HepG2 (cell line): ENCODE results near the gene DNAJC5. TPM values are rescaled to one million over a fixed set of nuclear protein-coding genes. Genes with fewer than 3 reads are reported as not detected.
A peak's percentile ranks its signal among the peaks of the same experiment; 100 is the strongest.
"Not testable (repeated sequence)": the region's sequence is repeated elsewhere in the genome, so short reads cannot be mapped to it uniquely, and the experiment has no call there.

Experiments
- ATAC-seq: fragments of 200-7000 bp; cut with Tn5 transposase; 3 replicates; pipeline ENCODE4 v1.9.1; 2020; ENCODE audit warnings: mild to moderate bottlenecking, moderate library complexity
- BruUV-seq: library from RNA; stranded (reverse); fragments of 400-500 nt; replicated peaks from 2 replicates; lab custom pipeline; 2021; lab: Mats Ljungman, UMichigan
- CTCF ChIA-PET: fragments of 300-600 bp; formaldehyde crosslinking; extraction: SDS; loops from one replicate; lab custom pipeline; 2021; ENCODE audit warnings: low total read pairs, inconsistent platforms, low intra/inter-chr PET ratio; lab: Yijun Ruan, JAX
- POLR2A ChIA-PET: fragments of 350-600 bp; sonication (Branson Sonifier 250); formaldehyde crosslinking; loops from one replicate; lab custom pipeline; 2020; ENCODE audit warnings: antibody characterized with exemption, inconsistent platforms; lab: Yijun Ruan, JAX
- DNase-seq: peaks from one replicate; pipeline ENCODE4 v3.0.0-alpha.2; 2015; ENCODE audit warnings: low spot score
- FAIRE-seq: peaks from 3 replicates; lab custom pipeline; 2011; peaks lifted over from hg19 to GRCh38; lab: Jason Lieb, UNC
- H2AFZ ChIP-seq: one replicate; pipeline ENCODE4 v1.6.1; 2011; ENCODE audit warnings: low read length, inconsistent platforms
- H3K27ac ChIP-seq: fragments of 300-600 bp; 3 replicates; pipeline ENCODE4 v1.8.0; 2011; ENCODE audit warnings: mixed run types, mild to moderate bottlenecking, mixed read lengths, low read length, inconsistent platforms; ENCODE audit not compliant: insufficient read depth; ENCODE audit errors: extremely low read length
- H3K27me3 ChIP-seq, 2 experiments: fragments of 200-600 bp in 1 of 2; 2 replicates in 1 of 2; 3 replicates in 1 of 2; pipeline versions ENCODE4 v1.6.0 to v1.8.0; 2011; ENCODE audit warnings: low read length in 2 of 2, mild to moderate bottlenecking in 2 of 2, moderate library complexity in 2 of 2, inconsistent platforms in 1 of 2; ENCODE audit not compliant: insufficient read depth in 2 of 2, control insufficient read depth in 1 of 2
- H3K36me3 ChIP-seq, 2 experiments: fragments of 200-600 bp in 1 of 2; replicated peaks in 1 of 2; 2 replicates in 1 of 2; 3 replicates in 1 of 2; pipeline versions ENCODE4 v1.5.1 to v1.8.0; 2011; ENCODE audit warnings: low read length in 2 of 2, inconsistent platforms in 1 of 2; ENCODE audit not compliant: insufficient read depth in 2 of 2, control insufficient read depth in 1 of 2
- H3K4me1 ChIP-seq: 2 replicates; pipeline ENCODE4 v1.5.1; 2012; ENCODE audit warnings: low read length, inconsistent platforms; ENCODE audit not compliant: insufficient read depth
- H3K4me2 ChIP-seq: 2 replicates; pipeline ENCODE4 v1.6.0; 2011; ENCODE audit warnings: low read depth, low read length, inconsistent platforms
- H3K4me3 ChIP-seq, 3 experiments: fragments of 200-600 bp in 1 of 3; sonication (generic), shearing (Covaris generic) in 1 of 3; replicated peaks in 1 of 3; 2 replicates each; pipeline ENCODE4 v1.5.1; 2011 to 2016; ENCODE audit warnings: low read length in 3 of 3, inconsistent platforms in 2 of 3, low read depth in 2 of 3, mild to moderate bottlenecking in 2 of 3, control low read depth in 1 of 3, mixed read lengths in 1 of 3; ENCODE audit not compliant: insufficient read depth in 1 of 3
- H3K79me2 ChIP-seq: one replicate; pipeline ENCODE4 v1.6.1; 2011; ENCODE audit warnings: low read length, inconsistent platforms; ENCODE audit not compliant: insufficient read depth
- H3K9ac ChIP-seq: 2 replicates; pipeline ENCODE4 v1.6.0; 2011; ENCODE audit warnings: mild to moderate bottlenecking, low read depth, low read length, inconsistent platforms; ENCODE audit not compliant: insufficient read depth
- H3K9me3 ChIP-seq: 2 replicates; pipeline ENCODE4 v1.5.1; 2012; ENCODE audit warnings: mild to moderate bottlenecking, low read length
- H4K20me1 ChIP-seq: 2 replicates; pipeline ENCODE4 v1.6.0; 2011; ENCODE audit warnings: inconsistent platforms, mild to moderate bottlenecking, low read length, moderate library complexity; ENCODE audit not compliant: insufficient read depth
- AHDC1 ChIP-seq: sonication (generic); formaldehyde crosslinking; IDR thresholded peaks from 2 replicates; pipeline ENCODE4 v1.5.1; 2020; ENCODE audit warnings: mild to moderate bottlenecking, missing genetic modification reagents, borderline replicate concordance
- HNF4A ChIP-seq: sonication (generic); formaldehyde crosslinking; IDR thresholded peaks from 2 replicates; pipeline ENCODE4 v1.4.0; 2020; ENCODE audit warnings: missing genetic modification reagents
- HNF4G ChIP-seq, 2 experiments: sonication (generic) in 1 of 2; formaldehyde crosslinking in 1 of 2; IDR thresholded peaks; 2 replicates each; pipeline versions ENCODE4 v1.4.0 to v1.6.1; 2011 to 2020; ENCODE audit warnings: borderline replicate concordance in 2 of 2, low read depth in 2 of 2, mild to moderate bottlenecking in 2 of 2, low read length in 1 of 2, missing genetic modification reagents in 1 of 2, moderate library complexity in 1 of 2
- ZBTB33 ChIP-seq: sonication (generic); formaldehyde crosslinking; IDR thresholded peaks from 2 replicates; pipeline ENCODE4 v1.4.0; 2020; ENCODE audit warnings: missing genetic modification reagents
- ZNF3 ChIP-seq: IDR thresholded peaks from 2 replicates; pipeline ENCODE4 v1.7.0; 2017; ENCODE audit warnings: inconsistent platforms
- ZNF720 ChIP-seq: sonication (generic); formaldehyde crosslinking; IDR thresholded peaks from 2 replicates; pipeline ENCODE4 v1.4.0; 2020; ENCODE audit warnings: missing genetic modification reagents
- WGBS: methylation state at CpG from one replicate; pipeline ENCODE4 v1.1.6; 2017; ENCODE audit warnings: low lambda C conversion rate; 5-methylcytosine and 5-hydroxymethylcytosine counted together
- in situ Hi-C: cut with HindIII; loops from 2 replicates; pipeline ENCODE4 v1.10.0; 2017; ENCODE audit warnings: low pct_unique_long_range_greater_than_20kb; ENCODE audit not compliant: extremely low pct_ligation_motif_present
- intact Hi-C: fragments of 100-400 bp; cut with micrococcal nuclease; formaldehyde crosslinking; loops from one replicate; pipeline ENCODE4 v1.10.0; 2022; ENCODE audit not compliant: unreplicated experiment
- polyA plus RNA-seq, 8 experiments: library from polyadenylated mRNA; depleted of rRNA in 3 of 8; stranded (reverse) in 7 of 8; unstranded in 1 of 8; fragments of >200 nt; fragmentation: Illumina TruSeq in 4 of 8; extraction: Trizol in 4 of 8; gene quantifications; 2 replicates each; pipeline versions ENCODE4 v1.2.1 to v1.2.3, GENCODE V29; 2011 to 2016; ENCODE audit warnings: low read depth in 4 of 8, missing spikeins in 1 of 8, mixed read lengths in 1 of 8; ENCODE audit not compliant: insufficient read depth in 1 of 8
- total RNA-seq, 5 experiments: library from RNA; depleted of rRNA; stranded (reverse); fragments of >200 nt; fragmentation: Illumina TruSeq; extraction: Trizol; gene quantifications; 2 replicates each; pipeline ENCODE4 v1.2.3, GENCODE V29; 2016; ENCODE audit warnings: low read depth in 1 of 5

The DNAJC5 gene
- total and polyA plus RNA-seq, 2 of the 13 experiments (the other 11 are each of a cell fraction or from before 2014, with no cell fraction given): 42.8 to 64.5 TPM

GRCh38 chr20:63916371-63916939 is 21.5 kb downstream of the DNAJC5 start:
- CTCF ChIA-PET; DNase-seq; H3K4me3 ChIP-seq; H3K27ac ChIP-seq; POLR2A ChIA-PET; H4K20me1 ChIP-seq; ATAC-seq; H3K9ac ChIP-seq; intact Hi-C loops; H3K9me3 ChIP-seq; H3K27me3 ChIP-seq; H2AFZ ChIP-seq; FAIRE-seq; H3K4me2 ChIP-seq; in situ Hi-C loops; TF ChIP-seq HNF4G (CRISPR knock-in tag; IDR thresholded peaks at IDR 0.05; ENCODE audit: borderline replicate concordance, low read depth): not testable (repeated sequence)
- TSS peak; percentile 26 for BruUV-seq
- Histone ChIP-seq H3K79me2 (peaks cover 49% of the 10 kb centered on the region), H3K36me3 (peaks cover 11 to 25% of the 10 kb centered on the region in 2 experiments; a peak in 4 of 5 replicates), H3K4me1 (peaks cover 19% of the 10 kb centered on the region)
- 0 out of 2 replicates have a peak, but pooled peaks have one; percentile 19 for TF ChIP-seq HNF4G (IDR thresholded peaks at IDR 0.05; ENCODE audit: borderline replicate concordance, low read depth, low read length)
- peak; percentile 49; the same call in 1 of the 2 replicates for TF ChIP-seq HNF4A
- peak; percentile 69 for TF ChIP-seq ZBTB33 (CRISPR knock-in tag)
- 96% methylated on average over 8 of the region's 8 CpGs for WGBS

- H3K9ac ChIP-seq: no peak overlapping the region
- POLR2A ChIA-PET: no interaction called here
- no peak overlapping the region for H3K4me2 ChIP-seq
- no peak overlapping the region for H3K27ac ChIP-seq
- DNase-seq: no peak
- H3K4me1 ChIP-seq: peaks cover 11% of the 10 kb centered on the region
- no peaks in the 10 kb centered on the region for H3K9me3 ChIP-seq
- no peak overlapping the region for H3K4me3 ChIP-seq
- no peak for ATAC-seq
- H2AFZ ChIP-seq: no peak overlapping the region
- peaks cover 41% of the 10 kb centered on the region for H3K79me2 ChIP-seq
- H3K27me3 ChIP-seq: no peaks in the 10 kb centered on the region
- WGBS: 96% methylated on average over 11 of the region's 11 CpGs
- in situ Hi-C loops: no loop called here
- BruUV-seq: no TSS peak
- no peak for FAIRE-seq
- peaks cover 7% of the 10 kb centered on the region; the same call in 1 of the 2 replicates for H4K20me1 ChIP-seq
- 0 out of 2 replicates have a peak, but pooled peaks have one; percentile 37 for TF ChIP-seq AHDC1 (CRISPR knock-in tag)
- TF ChIP-seq ZNF3 (CRISPR knock-in tag): no peak
- TF ChIP-seq ZNF720 (CRISPR knock-in tag): no peak
- TF ChIP-seq, all 625 proteins: peak for 1
- peaks cover 16 to 30% of the 10 kb centered on the region in 2 experiments; a peak in 4 of 5 replicates for H3K36me3 ChIP-seq
- CTCF ChIA-PET: no interaction called here
- intact Hi-C loops: no loop called here
Observed at GRCh38 chr20:63917811-63918210, 22.9 kb downstream of the DNAJC5 start.
